GM04504 (cell line): ENCODE results near the gene CFAP100.

ENCODE experiments used
- DNase-seq: peaks from one replicate; pipeline ENCODE4 v3.0.0-alpha.2; 2012; ENCODE audit warnings: low read depth

Gene CFAP100

DNA sequence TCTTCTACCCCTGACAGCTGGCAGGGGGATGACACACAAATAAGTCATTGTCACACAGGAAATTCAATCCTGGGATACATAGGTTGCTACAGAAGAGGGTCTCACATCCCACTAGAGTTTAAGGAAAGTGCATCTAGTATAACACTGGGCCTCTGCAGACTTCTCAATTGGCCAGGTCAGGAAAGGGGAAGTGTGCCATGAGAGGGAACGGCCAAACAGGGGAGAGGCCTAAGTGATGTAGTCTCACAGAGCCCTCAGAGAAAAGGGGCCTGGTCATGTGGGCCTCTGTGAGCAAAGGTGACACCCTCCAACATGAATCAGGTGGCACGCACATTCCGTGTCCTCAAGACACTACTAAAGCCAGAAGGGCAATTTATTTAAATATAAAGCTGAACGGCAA, 69.8 kb downstream of the CFAP100 start:
- DNase-seq = no peak

DNA sequence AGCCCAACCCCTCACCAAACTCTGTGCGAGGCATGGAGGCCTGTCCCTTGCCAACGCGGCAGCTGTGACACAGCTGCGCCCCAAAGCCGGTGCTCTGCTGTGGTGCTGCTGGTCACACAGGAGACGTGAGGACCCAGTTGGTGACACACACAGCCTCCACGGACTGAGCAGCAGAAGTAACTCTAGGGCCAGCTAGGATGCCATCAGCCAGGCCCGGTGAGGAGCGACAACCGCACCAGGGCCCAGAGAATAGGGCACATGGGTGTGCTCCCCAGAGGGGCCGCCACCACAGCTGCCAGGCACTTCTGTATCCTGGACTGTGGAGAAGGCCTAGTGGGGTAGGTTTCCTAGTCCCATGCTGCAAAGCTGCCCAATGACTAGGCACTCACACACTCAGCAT, 70.3 kb downstream of the CFAP100 start:
- no peak for DNase-seq

- no peak for DNase-seq
Observed at GRCh38 chr3:126465928-126466544, 71.3 kb downstream of the CFAP100 start.

DNA sequence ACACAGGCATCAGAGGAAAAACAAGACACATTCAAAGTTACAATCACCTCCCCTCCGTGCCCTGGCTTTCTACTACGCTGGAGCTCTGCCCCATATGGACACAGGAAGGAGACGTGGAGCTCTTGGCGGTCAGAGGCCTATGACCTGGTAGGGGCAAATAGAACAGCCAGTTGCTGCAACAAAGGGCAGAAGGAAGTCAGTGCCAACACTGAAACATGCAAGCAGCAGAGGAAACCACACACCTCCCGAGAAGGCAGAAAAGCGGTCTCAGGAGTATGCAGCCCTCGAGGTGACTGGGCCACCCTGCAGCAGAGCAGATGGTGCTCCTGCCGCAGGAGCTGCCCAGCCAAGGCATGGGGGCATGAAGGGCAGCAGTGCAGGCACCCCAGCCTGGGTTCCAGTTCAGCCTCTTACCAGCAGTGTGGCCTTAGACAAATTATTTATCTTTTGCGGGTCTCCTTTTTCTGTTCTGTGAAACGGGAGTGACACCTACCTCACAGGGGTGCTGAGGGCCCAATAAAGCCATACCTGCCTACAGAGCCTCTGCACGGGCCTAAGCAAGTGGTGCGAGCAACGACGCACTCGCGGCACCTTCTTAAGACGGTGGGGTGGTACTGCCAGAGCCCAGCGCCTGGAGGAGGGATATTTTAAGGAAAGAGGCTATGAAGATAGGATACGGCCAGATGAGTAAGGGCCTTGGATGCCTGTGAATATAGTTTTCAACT, 72.3 kb downstream of the CFAP100 start:
- no peak for DNase-seq

DNA sequence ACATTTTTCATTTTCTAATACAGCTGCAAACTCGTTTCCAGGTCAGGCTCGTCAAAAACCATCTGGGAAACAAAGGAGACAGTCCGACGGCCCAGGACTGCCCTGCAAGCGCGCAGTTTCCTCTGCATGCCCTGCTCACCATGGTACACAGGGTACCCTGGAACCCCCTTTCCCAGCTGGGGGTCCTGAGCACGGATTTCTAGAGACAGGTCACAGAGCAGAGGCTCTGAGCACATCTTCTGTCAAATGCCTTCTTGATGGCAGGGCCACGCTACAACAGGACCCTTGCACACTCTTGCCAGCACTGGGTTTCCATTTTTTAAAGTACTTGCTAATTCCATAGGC, 72.9 kb downstream of the CFAP100 start:
- no peak for DNase-seq

DNA sequence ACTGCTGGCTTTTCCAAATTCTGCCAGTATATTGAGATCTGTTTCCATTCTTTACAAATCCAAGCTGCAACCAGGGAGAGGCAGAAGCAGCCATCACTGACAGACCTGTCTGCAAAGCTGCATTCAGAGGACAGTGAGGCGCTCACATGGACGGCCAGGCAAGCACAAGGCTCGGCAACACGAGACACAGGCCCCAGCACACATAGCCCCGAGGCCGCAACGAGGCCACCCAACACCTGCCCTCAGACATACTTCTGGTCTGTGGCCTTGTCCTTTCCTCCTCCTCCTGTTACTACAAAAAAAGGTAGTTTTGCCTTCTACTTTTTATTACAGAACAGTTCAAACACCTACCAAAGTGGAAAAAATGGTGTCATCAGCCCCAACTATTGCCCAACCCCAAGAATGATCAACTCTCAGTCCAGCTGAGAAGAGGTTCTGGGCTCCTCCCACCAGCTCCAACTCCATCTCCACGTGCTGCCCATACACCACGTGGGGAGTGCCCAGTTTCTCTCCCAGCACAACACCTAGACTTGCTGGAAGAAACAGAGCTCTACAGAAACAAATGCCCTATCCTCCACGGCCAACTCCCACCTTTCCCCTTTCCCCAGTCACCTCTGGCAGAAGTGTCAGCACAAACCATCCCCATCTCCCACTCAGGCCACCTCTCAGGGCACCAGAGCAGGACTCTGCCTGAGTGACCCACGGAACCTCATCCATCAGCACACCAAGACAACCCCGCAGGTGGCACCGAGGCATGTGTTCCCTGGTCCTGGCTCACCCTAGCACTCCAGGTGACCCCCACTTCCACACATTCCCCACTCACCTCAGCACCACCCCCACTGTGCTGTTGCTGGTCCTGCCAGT, 73.6 kb downstream of the CFAP100 start:
- DNase-seq = no peak

GRCh38 chr3:126469479-126469878, 74.8 kb downstream of the CFAP100 start:
- DNase-seq = no peak

DNA sequence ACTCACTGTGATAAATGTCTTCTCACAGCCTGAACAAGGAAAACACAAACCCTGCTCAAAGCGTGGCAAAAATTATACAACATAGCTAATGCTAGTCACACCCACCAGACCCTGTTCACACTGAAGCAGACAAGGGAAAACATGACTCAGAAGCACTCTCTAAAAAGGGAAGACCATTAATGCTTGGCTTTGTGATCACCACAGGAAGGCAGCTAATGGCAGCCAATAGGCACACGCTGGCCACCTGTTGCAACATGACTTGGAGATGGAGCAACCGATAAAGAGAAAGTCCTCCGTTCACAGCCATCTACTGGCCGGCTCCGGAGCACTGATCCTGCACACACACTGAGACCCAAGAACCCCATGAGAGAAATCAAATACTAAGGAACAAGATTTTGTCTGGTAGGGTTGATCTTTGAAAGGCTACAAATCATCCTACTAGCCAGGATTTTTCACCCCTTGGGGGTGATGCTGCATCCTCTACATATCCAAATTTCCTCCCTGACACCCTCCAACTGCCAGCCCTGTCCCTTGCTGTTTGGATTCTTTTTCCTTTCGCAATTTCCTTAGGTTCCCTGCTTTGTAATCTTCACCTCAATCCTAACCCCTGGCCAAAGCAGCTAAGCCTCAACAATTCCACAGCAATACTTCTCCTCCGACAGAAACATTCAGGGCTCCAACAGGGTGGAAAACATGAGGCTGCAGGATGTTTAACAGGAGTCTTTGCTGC, 77.7 kb downstream of the CFAP100 start:
- DNase-seq = peak; percentile 87

- no peak for DNase-seq
Observed at GRCh38 chr3:126473292-126474168, 78.8 kb downstream of the CFAP100 start.

DNA sequence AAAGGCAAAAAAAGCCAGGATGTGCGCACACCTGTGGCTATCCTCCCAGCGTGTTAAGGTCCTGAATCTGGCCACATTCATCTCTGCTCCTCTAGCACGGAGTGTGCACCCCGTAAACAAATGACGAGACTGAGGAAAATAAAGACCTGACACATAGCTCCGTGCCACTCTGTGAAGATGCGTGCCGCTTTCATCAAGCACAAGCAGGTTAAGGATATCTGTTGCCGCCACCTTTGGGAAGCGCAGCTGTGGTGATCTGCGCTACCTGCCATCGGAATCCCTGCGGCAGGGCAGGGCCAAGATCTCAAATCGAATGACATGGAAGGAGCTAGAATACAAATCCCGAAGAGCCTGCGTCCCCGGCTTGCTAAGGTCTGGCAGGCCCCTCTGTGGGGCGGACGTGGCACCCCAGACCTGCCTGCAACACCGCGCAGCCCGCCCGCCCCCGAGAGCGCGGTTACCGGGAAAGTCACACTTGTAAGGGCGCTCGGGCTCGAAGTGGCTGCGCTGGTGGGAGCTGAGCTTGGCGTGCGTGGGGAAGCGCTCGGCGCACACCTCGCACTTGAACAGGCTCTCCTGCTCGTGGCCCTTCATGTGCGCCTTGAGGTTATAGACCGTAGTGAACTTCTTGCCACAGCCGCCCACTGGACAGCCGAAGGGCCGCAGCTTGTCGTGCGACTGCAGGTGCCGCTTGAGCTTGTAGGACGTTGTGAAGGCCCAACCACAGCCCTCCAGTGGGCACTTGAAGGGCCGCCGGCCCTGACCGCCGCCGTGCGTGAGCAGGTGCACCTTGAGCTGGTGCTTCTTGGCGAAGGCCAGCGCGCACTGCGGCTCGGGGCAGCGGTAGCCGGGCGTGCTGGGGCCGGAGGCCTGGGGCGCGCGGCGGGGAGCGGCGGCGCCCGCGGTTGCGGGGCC, 80.0 kb downstream of the CFAP100 start:
- DNase-seq = no peak

- peak; percentile 92 for DNase-seq
Observed at GRCh38 chr3:126475413-126476114, 80.9 kb downstream of the CFAP100 start, which contains the start of gene ZXDC. Gene ZXDC (minus strand): TSS chr3:126475891. CDS start chr3:126475865, 26 bp downstream.

GRCh38 chr3:126476166-126477060, 81.7 kb downstream of the CFAP100 start:
- DNase-seq = no peak

DNA sequence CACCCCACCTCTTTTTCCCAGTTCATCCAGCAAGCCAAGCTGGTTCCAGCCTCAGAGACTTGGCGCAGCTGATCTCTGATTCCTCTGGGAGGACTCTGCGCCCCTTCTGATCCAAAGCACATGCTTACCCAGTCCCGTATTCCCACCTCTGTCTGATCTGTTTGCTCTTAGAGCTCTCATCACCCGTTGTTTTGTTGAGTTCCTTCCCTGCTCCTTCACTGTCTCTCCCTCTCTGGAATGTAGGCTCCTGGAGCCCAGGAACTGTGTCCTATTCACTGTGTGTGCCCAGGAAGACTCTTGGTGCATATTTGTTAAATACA, 82.3 kb downstream of the CFAP100 start:
- no peak for DNase-seq

DNA sequence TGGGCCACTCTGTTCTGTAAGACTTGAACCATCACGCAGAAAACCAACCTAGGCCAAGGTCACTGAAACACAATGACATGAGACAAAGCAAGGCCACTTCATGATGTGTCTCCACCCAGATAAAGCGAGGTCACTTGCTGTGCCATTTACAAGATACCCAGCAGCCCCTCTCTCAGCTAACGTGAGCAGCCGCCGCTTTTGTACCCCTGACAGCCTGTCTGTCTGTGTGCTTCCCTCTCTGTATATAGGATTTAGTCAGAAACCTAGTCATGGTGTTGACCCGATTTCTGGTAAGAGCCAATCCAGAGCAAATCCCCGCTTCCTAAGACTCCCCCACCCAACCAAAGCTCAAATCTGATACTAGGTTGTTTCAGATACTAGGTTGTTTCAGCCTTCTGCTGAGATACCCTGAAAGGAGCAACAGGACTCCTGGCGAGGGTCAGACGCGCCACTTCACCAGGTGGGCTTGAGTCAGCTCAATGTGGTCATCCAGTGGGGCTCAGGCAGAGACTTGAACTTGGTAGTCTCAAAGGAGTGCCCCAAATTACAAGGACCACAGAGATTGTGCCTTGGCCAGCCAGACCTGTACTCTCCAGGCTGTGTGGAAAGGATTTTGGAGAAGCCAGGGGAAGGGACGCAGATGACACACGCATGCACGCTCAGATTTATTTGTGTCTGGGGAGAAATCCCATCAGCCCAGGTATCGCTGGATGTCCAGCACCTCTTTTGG, 84.0 kb downstream of the CFAP100 start:
- DNase-seq = no peak

GRCh38 chr3:126479642-126480041, 84.9 kb downstream of the CFAP100 start:
- DNase-seq = no peak

DNA sequence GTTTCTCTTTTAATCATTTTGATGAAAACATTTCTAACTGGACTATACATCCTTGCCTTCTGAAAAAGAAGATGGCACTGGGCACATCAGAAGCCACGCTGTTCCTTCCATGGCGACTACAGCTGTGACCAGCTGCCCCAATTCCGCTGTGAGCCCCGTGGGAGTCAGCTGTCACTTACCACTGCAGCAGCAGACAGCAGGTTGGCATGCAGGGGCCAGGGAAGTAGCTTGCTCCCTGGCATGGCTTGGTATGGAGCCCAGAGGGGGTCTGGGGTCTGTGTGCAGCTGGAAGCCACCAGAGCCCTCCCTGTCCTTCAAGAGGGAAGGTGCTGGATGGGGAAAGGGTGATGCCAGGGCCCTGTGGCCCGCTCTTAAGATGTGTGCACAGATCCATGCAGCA, 85.5 kb downstream of the CFAP100 start:
- DNase-seq = no peak

GRCh38 chr3:126480861-126481260, 86.2 kb downstream of the CFAP100 start:
- no peak for DNase-seq
